22Rv1 (cell line): ENCODE data around the gene HEXB.

Source experiments
- ZFX ChIP-seq: fragments of 450-650 bp; IDR thresholded peaks from 2 replicates; pipeline ENCODE4 v1.6.1; 2017; ENCODE audit warnings: antibody characterized with exemption, borderline replicate concordance
- TF ChIP-seq, protein P1 (sequence below): fragments of 450-650 bp; IDR thresholded peaks from 2 replicates; pipeline ENCODE4 v1.5.1; 2017; ENCODE audit warnings: mild to moderate bottlenecking

DNA sequence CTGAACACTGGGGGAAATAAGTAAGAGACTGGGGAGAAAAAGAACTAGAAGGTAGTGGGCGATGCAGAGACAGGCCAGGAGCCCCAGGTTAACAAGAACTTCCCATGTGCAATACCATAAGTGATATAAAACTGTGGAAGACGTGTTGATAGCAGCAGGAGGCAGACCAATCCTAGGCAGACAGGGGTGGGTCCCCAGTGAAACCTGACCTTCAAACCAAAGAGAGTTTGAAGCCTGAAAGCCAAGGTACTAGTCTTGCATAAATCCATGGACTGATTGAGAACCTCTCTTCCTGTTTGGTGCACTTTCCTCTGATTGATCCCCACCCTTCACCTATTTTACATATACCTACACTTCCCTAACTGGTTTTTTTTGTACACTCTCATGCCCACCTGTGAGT lies 15.2 kb upstream of the HEXB start:
- TF ChIP-seq, protein P1, sequence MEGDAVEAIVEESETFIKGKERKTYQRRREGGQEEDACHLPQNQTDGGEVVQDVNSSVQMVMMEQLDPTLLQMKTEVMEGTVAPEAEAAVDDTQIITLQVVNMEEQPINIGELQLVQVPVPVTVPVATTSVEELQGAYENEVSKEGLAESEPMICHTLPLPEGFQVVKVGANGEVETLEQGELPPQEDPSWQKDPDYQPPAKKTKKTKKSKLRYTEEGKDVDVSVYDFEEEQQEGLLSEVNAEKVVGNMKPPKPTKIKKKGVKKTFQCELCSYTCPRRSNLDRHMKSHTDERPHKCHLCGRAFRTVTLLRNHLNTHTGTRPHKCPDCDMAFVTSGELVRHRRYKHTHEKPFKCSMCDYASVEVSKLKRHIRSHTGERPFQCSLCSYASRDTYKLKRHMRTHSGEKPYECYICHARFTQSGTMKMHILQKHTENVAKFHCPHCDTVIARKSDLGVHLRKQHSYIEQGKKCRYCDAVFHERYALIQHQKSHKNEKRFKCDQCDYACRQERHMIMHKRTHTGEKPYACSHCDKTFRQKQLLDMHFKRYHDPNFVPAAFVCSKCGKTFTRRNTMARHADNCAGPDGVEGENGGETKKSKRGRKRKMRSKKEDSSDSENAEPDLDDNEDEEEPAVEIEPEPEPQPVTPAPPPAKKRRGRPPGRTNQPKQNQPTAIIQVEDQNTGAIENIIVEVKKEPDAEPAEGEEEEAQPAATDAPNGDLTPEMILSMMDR: no peak
- TF ChIP-seq ZFX: no peak
